DMS114 treated with DMSO at 0.1 percent for 48 hours (cell line): ENCODE measurements around the gene PCCA.
"Not testable (repeated sequence)": the region's sequence is repeated elsewhere in the genome, so short reads cannot be mapped to it uniquely, and the experiment has no call there.

Experiments
- DNase-seq: peaks from one replicate; lab custom pipeline; 2025; ENCODE audit not compliant: unreplicated experiment; lab: John Stamatoyannopoulos, UW

The PCCA gene

DNA sequence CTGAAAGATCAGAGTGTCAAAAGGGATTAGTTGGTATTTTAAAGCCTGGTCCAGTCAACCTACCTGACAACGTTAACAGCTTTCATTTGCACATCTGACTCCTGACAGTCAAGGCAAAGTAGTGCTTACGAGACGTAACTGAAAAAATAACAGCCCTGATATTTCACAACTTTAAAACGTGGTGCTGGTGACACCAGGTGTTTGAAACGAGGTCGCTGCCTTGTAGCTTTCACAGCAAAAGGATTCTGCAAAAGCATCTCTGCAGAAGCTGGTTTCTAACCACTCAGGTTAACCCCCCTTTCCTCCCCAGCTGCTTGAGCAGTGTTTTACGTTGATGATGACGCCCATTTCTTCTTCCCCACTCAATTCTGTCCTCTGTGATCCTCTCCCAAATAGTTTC lies 476.4 kb downstream of the PCCA start:
- DNase-seq: no peak

DNA sequence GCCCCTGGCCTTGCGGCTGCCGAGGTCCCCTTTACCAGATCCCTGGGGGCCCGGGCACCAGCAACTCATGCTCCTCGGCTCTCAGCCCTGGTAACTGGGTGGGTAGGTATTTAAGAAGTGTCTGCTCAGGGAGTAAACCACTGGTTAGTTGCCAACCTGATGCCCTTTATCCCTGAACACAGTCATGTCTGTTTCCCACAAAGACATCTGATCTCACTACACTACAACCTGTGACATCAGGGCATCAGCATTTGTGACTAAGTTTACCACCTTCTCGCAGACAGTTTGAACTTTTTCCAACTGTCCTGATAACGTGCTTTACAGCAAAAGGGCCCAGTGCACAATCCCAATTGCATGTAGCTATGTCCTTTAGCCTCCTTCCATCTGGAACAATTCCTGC lies 477.6 kb downstream of the PCCA start:
- no peak for DNase-seq

DNA sequence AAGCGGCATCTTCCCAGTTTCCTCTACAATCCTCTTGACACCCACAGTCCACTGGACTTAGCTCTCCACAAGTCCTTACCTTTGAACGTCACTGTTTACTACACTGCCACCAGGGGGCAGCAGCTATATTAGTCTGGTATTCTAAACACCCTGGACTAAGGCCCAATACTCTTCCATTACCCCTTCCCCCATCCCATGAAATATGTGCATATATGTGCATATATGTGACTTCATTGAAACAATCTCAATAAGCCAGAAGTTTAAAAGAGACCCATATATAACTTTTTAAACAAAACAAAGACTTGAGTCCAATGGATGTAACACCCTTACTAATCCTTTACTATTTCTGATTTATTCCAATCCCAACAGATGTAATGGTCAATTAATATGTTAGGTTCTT lies 484.2 kb downstream of the PCCA start:
- DNase-seq: peak; percentile 40

DNA sequence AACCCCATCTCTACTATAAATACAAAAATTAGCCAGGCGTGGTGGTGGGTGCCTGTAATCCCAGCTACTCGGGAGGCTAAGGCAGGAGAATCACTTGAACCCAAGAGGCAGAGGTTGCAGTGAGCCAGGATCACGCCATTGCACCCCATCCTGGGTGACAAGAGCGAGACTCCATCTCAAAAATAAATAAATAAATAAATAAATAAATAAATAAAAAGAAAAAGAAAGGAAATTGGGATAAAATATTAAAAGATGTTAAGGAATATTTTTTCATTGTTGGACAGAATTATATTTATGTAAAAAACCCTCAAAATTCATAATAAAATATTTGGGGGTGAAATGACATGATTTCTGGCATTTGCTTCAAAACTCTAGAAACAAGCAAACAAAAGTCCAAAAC lies 488.3 kb downstream of the PCCA start:
- DNase-seq: not testable (repeated sequence)
